Sigmoid colon (tissue), 4 donors: ENCODE measurements around the gene FRYL.

Experiments used
- CTCF ChIP-seq, 4 experiments: fragments of 450-650 bp in 3 of 4; fragments of 200-600 bp in 1 of 4; IDR thresholded peaks; one replicate each; pipeline ENCODE4 v1.5.1; 2016 to 2019; ENCODE audit warnings: antibody characterized with exemption in 4 of 4, mild to moderate bottlenecking in 3 of 4, moderate library complexity in 2 of 4
- POLR2AphosphoS5 ChIP-seq, 4 donors: sonication (generic); formaldehyde crosslinking; IDR thresholded peaks; one replicate each; pipeline ENCODE4 v1.6.1; 2017; ENCODE audit warnings: antibody characterized with exemption in 4 of 4

GRCh38 chr4:48772556-48772955, 7.5 kb downstream of the FRYL start:
- TF ChIP-seq CTCF (IDR thresholded peaks at IDR 0.05) (no peak), POLR2AphosphoS5 (IDR thresholded peaks at IDR 0.05) (no peak)
